GM23338 (cell line): Measurements from ENCODE around the gene MYO5A. TPM values are rescaled to one million over a fixed set of nuclear protein-coding genes. Genes with fewer than 3 reads are reported as not detected.
A peak's percentile ranks its signal among the peaks of the same experiment; 100 is the strongest.

Experiments used
- ATAC-seq: fragments of 200-7000 bp; cut with Tn5 transposase; 3 replicates; pipeline ENCODE4 v1.9.1; 2020
- DNase-seq: peaks from one replicate; pipeline ENCODE4 v3.0.0-alpha.2; 2015; ENCODE audit warnings: low spot score
- H2AFZ ChIP-seq: fragments of 200-600 bp; sonication (generic); 2 replicates; pipeline ENCODE4 v1.8.0; 2016; ENCODE audit warnings: antibody characterized with exemption, mild to moderate bottlenecking, moderate library complexity
- H3F3A ChIP-seq: fragments of 200-600 bp; sonication (generic); replicated peaks from 2 replicates; pipeline ENCODE4 v1.8.0; 2017; ENCODE audit warnings: antibody characterized with exemption, mixed run types, low read depth
- H3K27ac ChIP-seq: fragments of 200-600 bp; sonication (generic); 2 replicates; pipeline ENCODE4 v1.6.1; 2016; ENCODE audit warnings: low read depth
- H3K27me3 ChIP-seq: fragments of 200-600 bp; sonication (generic); 2 replicates; pipeline ENCODE4 v1.8.0; 2016; ENCODE audit warnings: mild to moderate bottlenecking, mixed run types, moderate library complexity; ENCODE audit not compliant: insufficient read depth
- H3K36me3 ChIP-seq: fragments of 200-600 bp; sonication (generic); 2 replicates; pipeline ENCODE4 v1.8.0; 2016; ENCODE audit warnings: mild to moderate bottlenecking; ENCODE audit not compliant: insufficient read depth
- H3K4me1 ChIP-seq: fragments of 200-600 bp; sonication (generic); 2 replicates; pipeline ENCODE4 v1.8.0; 2016; ENCODE audit warnings: mild to moderate bottlenecking, moderate library complexity; ENCODE audit not compliant: insufficient read depth
- H3K4me2 ChIP-seq: fragments of 200-600 bp; sonication (generic); 2 replicates; pipeline ENCODE4 v1.7.1; 2017; ENCODE audit warnings: mixed run types
- H3K4me3 ChIP-seq: fragments of 200-600 bp; sonication (generic); 2 replicates; pipeline ENCODE4 v1.6.1; 2016; ENCODE audit warnings: mixed run types
- H3K79me2 ChIP-seq: fragments of 200-600 bp; sonication (generic); replicated peaks from 2 replicates; pipeline ENCODE4 v1.8.0; 2017; ENCODE audit warnings: mild to moderate bottlenecking; ENCODE audit not compliant: insufficient read depth
- H3K9me2 ChIP-seq: fragments of 200-600 bp; sonication (generic); 2 replicates; pipeline ENCODE4 v1.8.0; 2017; ENCODE audit not compliant: insufficient read depth
- H4K20me1 ChIP-seq: fragments of 200-600 bp; sonication (generic); replicated peaks from 2 replicates; pipeline ENCODE4 v1.8.0; 2017; ENCODE audit warnings: mild to moderate bottlenecking; ENCODE audit not compliant: insufficient read depth
- H3K27ac Mint-ChIP-seq: 2 replicates; pipeline ENCODE4 v1.8.0; 2020; ENCODE audit warnings: inconsistent platforms, mild to moderate bottlenecking, moderate library complexity, mixed read lengths
- H3K27me3 Mint-ChIP-seq: 3 replicates; pipeline ENCODE4 v1.8.0; 2022; ENCODE audit warnings: low read depth, mild to moderate bottlenecking, moderate library complexity, mixed read lengths, inconsistent platforms; ENCODE audit not compliant: insufficient read depth, poor library complexity
- H3K36me3 Mint-ChIP-seq: 3 replicates; pipeline ENCODE4 v1.8.0; 2021; ENCODE audit warnings: low read depth, mild to moderate bottlenecking, inconsistent platforms, moderate library complexity, mixed read lengths
- H3K4me1 Mint-ChIP-seq: 3 replicates; pipeline ENCODE4 v1.8.0; 2020; ENCODE audit warnings: mild to moderate bottlenecking, inconsistent platforms, mixed read lengths
- H3K4me3 Mint-ChIP-seq: 3 replicates; pipeline ENCODE4 v1.8.0; 2021; ENCODE audit warnings: moderate library complexity, mild to moderate bottlenecking, inconsistent platforms, mixed read lengths
- H3K9me3 Mint-ChIP-seq: 3 replicates; pipeline ENCODE4 v1.8.0; 2020; ENCODE audit warnings: moderate library complexity, mild to moderate bottlenecking, inconsistent platforms, mixed read lengths
- CREB1 ChIP-seq: fragments of 250-450 bp; sonication (Bioruptor Pico); IDR thresholded peaks from 2 replicates; pipeline ENCODE4 v1.5.0; 2020; ENCODE audit warnings: low read depth, mild to moderate bottlenecking, moderate library complexity
- EZH2 ChIP-seq: fragments of 200-600 bp; sonication (generic); IDR thresholded peaks from one replicate; pipeline ENCODE4 v1.8.0; 2017; ENCODE audit warnings: antibody characterized with exemption, mild to moderate bottlenecking, low read depth; ENCODE audit not compliant: unreplicated experiment
- EZH2phosphoT487 ChIP-seq: fragments of 200-600 bp; sonication (generic); IDR thresholded peaks from one replicate; pipeline ENCODE4 v1.8.1; 2018; ENCODE audit warnings: antibody characterized with exemption; ENCODE audit not compliant: unreplicated experiment
- JUNB ChIP-seq: IDR thresholded peaks from one replicate; pipeline ENCODE4 v1.6.1; 2016; ENCODE audit warnings: antibody characterized with exemption; ENCODE audit not compliant: unreplicated experiment
- NANOG ChIP-seq: IDR thresholded peaks from 2 replicates; pipeline ENCODE4 v1.6.1; 2016; ENCODE audit warnings: antibody characterized with exemption, borderline replicate concordance
- POLR2AphosphoS5 ChIP-seq: IDR thresholded peaks from 2 replicates; pipeline ENCODE4 v1.6.1; 2016; ENCODE audit warnings: antibody characterized with exemption, low read depth
- STAT1 ChIP-seq: IDR thresholded peaks from one replicate; pipeline ENCODE4 v1.6.1; 2016; ENCODE audit warnings: antibody characterized with exemption; ENCODE audit not compliant: unreplicated experiment
- ZNF331 ChIP-seq: fragments of 250-450 bp; sonication (Bioruptor Pico); IDR thresholded peaks from 2 replicates; pipeline ENCODE4 v1.5.0; 2020; ENCODE audit warnings: low read depth, mild to moderate bottlenecking, moderate library complexity
- polyA plus RNA-seq: library from polyadenylated mRNA; unstranded; fragments of >200 nt; fragmentation: Nextera tagmentation; extraction: Ambion mirVana; gene quantifications from 2 replicates; pipeline ENCODE4 v1.2.1, GENCODE V29; 2016
- total RNA-seq: library from RNA; depleted of rRNA; stranded (reverse); fragments of >200 nt; shearing (Covaris generic); gene quantifications from 2 replicates; pipeline ENCODE4 v1.2.3, GENCODE V29; 2014
- TF ChIP-seq, protein P1 (sequence below): fragments of 250-450 bp; sonication (Bioruptor Pico); IDR thresholded peaks from 2 replicates; pipeline ENCODE4 v1.5.0; 2020; ENCODE audit warnings: mild to moderate bottlenecking, moderate library complexity
- TF ChIP-seq, protein P2 (sequence below), 2 experiments: fragments of 200-600 bp in 1 of 2; sonication (generic) in 1 of 2; conservative IDR thresholded peaks; 2 replicates each; pipeline versions ENCODE4 v1.5.1 to v1.6.1; 2016 to 2017; ENCODE audit warnings: antibody characterized with exemption in 2 of 2, low read depth in 2 of 2, mild to moderate bottlenecking in 2 of 2, moderate library complexity in 1 of 2

MYO5A gene
- total and polyA plus RNA-seq, 2 experiments from 2014 or later, result 5.7 to 31.8 TPM

DNA sequence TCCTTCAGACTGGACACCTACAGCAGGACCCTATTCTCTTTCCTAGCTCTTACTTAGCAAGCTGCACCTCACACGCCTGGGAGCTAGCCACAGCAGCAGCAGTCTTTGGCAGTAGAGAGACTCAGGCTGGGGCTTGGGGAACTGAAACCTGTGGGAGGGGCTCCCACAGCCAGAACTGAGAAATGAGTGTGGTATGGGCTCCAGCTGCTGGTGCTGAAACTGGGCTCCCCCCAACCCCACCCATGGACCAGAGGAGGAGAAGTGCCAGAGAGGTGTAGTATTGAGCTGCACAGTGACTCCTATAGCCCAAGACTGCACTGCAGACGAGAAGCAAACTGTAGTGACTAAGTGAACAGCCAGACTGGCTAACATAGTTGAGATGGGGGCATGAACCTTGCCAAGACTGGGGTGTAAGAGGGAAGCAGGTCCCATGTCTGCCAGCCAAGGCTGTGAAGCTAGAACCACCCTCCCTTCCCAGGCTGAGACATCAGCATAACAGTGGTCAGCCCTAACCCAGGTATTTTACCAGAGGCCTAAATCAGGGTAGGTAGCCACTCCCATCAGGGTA, 62.5 kb downstream of the MYO5A start:
- H3K79me2 ChIP-seq, result peaks cover 25% of the 10 kb centered on the region; the same call in 1 of the 2 replicates
- H3K36me3 ChIP-seq, result no peaks in the 10 kb centered on the region
- H3K9me2 ChIP-seq, result no peaks in the 10 kb centered on the region
- no peaks in the 10 kb centered on the region for H3F3A ChIP-seq
- H3K27ac ChIP-seq, result peak overlapping the region; percentile 64
- peak overlapping the region; percentile 65 for H3K4me2 ChIP-seq
- no peaks in the 10 kb centered on the region for H4K20me1 ChIP-seq
- Mint-ChIP-seq H3K27ac (peak overlapping the region; percentile 84), H3K4me1 (peaks cover 16% of the 10 kb centered on the region), H3K4me3 (peak overlapping the region; percentile 20; the same call in 2 of the 3 replicates), H3K27me3 (peaks cover 8% of the 10 kb centered on the region), H3K36me3 (0 out of 3 replicates have a peak, but pooled peaks cover 2% of the 10 kb centered on the region), H3K9me3 (peaks cover 2% of the 10 kb centered on the region; the same call in 1 of the 3 replicates)
- H3K27me3 ChIP-seq, result no peaks in the 10 kb centered on the region
- ATAC-seq (peak; percentile 98), DNase-seq (peak; percentile 77)
- peaks cover 15% of the 10 kb centered on the region for H3K4me1 ChIP-seq
- H3K4me3 ChIP-seq, result peak overlapping the region; percentile 26; the same call in 1 of the 2 replicates
- TF ChIP-seq NANOG, result no peak
- TF ChIP-seq EZH2phosphoT487, result no peak
- TF ChIP-seq STAT1, result no peak
- TF ChIP-seq JUNB, result no peak
- no peak for TF ChIP-seq ZNF331 (CRISPR knock-in tag)
- TF ChIP-seq, protein P1, sequence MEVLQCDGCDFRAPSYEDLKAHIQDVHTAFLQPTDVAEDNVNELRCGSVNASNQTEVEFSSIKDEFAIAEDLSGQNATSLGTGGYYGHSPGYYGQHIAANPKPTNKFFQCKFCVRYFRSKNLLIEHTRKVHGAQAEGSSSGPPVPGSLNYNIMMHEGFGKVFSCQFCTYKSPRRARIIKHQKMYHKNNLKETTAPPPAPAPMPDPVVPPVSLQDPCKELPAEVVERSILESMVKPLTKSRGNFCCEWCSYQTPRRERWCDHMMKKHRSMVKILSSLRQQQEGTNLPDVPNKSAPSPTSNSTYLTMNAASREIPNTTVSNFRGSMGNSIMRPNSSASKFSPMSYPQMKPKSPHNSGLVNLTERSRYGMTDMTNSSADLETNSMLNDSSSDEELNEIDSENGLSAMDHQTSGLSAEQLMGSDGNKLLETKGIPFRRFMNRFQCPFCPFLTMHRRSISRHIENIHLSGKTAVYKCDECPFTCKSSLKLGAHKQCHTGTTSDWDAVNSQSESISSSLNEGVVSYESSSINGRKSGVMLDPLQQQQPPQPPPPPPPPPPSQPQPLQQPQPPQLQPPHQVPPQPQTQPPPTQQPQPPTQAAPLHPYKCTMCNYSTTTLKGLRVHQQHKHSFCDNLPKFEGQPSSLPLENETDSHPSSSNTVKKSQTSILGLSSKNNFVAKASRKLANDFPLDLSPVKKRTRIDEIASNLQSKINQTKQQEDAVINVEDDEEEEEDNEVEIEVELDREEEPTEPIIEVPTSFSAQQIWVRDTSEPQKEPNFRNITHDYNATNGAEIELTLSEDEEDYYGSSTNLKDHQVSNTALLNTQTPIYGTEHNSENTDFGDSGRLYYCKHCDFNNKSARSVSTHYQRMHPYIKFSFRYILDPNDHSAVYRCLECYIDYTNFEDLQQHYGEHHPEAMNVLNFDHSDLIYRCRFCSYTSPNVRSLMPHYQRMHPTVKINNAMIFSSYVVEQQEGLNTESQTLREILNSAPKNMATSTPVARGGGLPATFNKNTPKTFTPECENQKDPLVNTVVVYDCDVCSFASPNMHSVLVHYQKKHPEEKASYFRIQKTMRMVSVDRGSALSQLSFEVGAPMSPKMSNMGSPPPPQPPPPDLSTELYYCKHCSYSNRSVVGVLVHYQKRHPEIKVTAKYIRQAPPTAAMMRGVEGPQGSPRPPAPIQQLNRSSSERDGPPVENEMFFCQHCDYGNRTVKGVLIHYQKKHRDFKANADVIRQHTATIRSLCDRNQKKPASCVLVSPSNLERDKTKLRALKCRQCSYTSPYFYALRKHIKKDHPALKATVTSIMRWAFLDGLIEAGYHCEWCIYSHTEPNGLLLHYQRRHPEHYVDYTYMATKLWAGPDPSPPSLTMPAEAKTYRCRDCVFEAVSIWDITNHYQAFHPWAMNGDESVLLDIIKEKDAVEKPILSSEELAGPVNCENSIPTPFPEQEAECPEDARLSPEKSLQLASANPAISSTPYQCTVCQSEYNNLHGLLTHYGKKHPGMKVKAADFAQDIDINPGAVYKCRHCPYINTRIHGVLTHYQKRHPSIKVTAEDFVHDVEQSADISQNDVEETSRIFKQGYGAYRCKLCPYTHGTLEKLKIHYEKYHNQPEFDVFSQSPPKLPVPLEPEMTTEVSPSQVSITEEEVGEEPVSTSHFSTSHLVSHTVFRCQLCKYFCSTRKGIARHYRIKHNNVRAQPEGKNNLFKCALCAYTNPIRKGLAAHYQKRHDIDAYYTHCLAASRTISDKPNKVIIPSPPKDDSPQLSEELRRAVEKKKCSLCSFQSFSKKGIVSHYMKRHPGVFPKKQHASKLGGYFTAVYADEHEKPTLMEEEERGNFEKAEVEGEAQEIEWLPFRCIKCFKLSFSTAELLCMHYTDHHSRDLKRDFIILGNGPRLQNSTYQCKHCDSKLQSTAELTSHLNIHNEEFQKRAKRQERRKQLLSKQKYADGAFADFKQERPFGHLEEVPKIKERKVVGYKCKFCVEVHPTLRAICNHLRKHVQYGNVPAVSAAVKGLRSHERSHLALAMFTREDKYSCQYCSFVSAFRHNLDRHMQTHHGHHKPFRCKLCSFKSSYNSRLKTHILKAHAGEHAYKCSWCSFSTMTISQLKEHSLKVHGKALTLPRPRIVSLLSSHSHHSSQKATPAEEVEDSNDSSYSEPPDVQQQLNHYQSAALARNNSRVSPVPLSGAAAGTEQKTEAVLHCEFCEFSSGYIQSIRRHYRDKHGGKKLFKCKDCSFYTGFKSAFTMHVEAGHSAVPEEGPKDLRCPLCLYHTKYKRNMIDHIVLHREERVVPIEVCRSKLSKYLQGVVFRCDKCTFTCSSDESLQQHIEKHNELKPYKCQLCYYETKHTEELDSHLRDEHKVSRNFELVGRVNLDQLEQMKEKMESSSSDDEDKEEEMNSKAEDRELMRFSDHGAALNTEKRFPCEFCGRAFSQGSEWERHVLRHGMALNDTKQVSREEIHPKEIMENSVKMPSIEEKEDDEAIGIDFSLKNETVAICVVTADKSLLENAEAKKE, result no peak; the same call in 1 of the 2 replicates
- TF ChIP-seq, protein P2, sequence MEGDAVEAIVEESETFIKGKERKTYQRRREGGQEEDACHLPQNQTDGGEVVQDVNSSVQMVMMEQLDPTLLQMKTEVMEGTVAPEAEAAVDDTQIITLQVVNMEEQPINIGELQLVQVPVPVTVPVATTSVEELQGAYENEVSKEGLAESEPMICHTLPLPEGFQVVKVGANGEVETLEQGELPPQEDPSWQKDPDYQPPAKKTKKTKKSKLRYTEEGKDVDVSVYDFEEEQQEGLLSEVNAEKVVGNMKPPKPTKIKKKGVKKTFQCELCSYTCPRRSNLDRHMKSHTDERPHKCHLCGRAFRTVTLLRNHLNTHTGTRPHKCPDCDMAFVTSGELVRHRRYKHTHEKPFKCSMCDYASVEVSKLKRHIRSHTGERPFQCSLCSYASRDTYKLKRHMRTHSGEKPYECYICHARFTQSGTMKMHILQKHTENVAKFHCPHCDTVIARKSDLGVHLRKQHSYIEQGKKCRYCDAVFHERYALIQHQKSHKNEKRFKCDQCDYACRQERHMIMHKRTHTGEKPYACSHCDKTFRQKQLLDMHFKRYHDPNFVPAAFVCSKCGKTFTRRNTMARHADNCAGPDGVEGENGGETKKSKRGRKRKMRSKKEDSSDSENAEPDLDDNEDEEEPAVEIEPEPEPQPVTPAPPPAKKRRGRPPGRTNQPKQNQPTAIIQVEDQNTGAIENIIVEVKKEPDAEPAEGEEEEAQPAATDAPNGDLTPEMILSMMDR (conservative IDR thresholded peaks at IDR 0.05; ENCODE audit: low read depth in 2 of 2), result no peak
- TF ChIP-seq POLR2AphosphoS5, result no peak
- no peak for TF ChIP-seq EZH2
- TF ChIP-seq CREB1, result no peak
- H2AFZ ChIP-seq, result no peak overlapping the region
